Left hindlimb (tissue), 1 donor: ENCODE measurements around the gene CACNA2D3.
"Not testable (repeated sequence)": the region's sequence is repeated elsewhere in the genome, so short reads cannot be mapped to it uniquely, and the experiment has no call there.

ENCODE experiments used
- DNase-seq: peaks from one replicate; pipeline ENCODE4 v3.0.0-alpha.2; 2018

CACNA2D3 gene

GRCh38 chr3:54390582-54390981, 268.2 kb downstream of the CACNA2D3 start:
- no peak for DNase-seq

- DNase-seq: no peak
Observed at GRCh38 chr3:54393150-54393549, 270.8 kb downstream of the CACNA2D3 start.

GRCh38 chr3:54408328-54408727, 286.0 kb downstream of the CACNA2D3 start:
- no peak for DNase-seq

- no peak for DNase-seq
Observed at GRCh38 chr3:54421943-54422342, 299.6 kb downstream of the CACNA2D3 start.

GRCh38 chr3:54424292-54424691, 301.9 kb downstream of the CACNA2D3 start:
- DNase-seq: no peak

GRCh38 chr3:54426381-54426780, 304.0 kb downstream of the CACNA2D3 start:
- DNase-seq: no peak

DNA sequence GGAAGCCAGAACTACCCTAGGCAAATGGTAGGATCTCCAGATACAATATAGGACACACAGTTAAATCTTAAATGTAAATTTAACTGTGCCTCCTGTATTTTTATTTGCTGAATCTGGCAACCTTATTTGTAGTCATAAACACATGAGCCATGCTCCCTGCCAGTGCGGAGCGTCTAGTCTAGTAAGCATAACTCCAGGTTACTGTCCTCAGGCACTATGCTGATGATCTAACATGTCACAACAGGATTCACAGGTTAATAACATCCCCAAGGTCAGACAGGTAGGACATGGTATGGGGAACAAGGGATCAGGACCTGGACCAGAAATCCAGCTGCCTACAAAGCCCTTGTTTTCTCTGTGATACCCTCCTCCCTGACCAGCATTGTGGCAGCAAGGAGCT, 305.1 kb downstream of the CACNA2D3 start:
- no peak for DNase-seq

DNA sequence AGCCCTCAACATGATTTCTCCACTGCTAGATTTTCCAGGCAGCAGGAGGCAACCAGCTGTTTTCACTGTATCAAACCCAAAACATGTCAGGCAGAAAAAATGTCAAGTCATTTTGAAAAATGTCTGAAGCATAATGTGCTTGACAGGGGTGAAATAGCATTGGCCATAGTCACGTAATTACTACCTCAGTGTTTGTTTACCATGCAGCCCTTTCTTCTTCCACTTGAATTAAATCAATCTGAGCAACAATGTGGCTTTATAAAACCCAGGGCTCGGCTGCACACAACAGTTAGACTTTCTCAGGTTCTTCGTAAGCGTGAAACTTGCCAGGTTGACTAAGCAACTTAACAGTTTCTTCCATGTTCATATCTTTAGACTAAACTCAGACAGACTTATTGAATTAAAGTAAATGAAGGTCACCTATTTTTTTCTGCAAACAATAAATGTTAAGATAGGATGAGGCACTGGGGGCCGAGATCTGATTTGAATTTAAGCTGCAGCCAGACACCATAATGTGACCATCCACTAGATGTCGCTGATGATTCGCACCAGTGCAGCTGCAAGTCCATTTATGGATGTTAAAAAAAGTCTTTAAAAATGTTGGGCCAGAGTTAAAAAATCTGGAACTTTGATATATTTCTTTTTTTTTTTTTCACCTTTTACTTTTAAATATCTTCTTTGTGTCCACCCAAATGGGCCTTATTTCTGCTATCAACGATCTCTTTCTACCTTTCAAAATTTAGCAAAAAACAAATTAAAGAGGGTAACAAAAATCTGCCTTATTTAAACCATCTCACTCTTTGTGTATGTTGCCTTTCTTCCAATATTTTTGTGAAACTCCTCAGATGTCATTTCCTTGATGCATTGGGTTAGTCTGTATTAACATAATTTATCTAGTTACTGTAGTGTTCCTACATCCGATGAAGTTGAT, 305.9 kb downstream of the CACNA2D3 start:
- peak; percentile 75 for DNase-seq

DNA sequence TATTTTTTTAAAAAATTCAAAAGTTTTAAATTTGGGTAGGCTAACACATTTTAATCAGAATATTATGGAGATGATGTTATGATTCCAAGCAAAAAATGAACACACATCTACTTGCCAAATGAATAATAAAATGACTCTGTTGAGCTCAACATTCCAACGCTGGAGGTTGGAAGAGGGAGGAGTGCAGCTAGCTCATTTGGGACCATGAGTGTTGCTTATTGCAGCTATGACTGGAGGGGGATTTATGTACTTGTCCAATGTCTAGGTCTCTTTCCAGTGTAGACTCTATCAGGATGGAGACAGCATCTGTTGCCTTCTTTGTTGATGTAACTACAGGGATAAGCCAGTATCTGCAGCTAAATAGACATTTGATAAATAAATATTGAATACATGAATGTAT, 310.6 kb downstream of the CACNA2D3 start:
- DNase-seq: no peak

DNA sequence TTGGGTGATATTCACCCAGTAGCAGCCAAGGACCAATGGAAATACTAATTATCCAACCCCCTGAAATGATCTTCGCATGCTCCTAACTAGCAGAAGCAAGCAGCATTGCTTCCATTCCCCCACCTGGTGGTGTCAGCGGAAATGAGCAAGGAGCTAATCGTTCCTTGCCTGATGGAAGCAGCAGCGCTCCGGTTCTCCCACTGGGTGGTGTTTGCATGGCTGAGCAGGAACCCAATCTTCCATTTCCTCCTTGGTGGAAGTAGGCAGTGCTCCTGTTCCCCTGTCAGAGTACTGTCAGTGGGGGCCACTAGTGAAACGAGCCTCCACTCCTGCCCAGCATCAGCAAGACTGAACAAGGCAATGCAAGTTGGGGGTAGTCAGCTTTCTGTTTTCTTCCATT, 311.5 kb downstream of the CACNA2D3 start:
- no peak for DNase-seq

- no peak for DNase-seq
Observed at GRCh38 chr3:54434756-54435155, 312.4 kb downstream of the CACNA2D3 start.

DNA sequence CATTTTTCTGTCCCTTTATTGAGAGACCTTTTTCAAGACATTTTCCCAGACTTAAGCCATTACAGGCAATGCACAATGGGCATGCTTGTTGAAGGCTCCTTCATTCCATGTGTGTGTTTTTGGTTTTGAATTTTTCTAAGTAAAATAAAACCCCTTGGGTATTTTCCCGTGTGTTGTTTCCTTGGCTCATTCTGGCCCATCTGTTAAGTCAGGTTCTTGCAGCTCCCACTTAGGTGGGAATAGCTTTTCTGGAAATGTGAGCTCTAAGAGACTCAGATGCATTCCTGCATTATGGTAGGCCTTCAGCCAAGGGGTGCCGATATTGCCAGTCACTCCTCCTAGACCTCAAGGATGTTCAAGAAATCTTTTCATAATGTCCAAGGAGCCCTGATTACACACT, 314.9 kb downstream of the CACNA2D3 start:
- DNase-seq: no peak

DNA sequence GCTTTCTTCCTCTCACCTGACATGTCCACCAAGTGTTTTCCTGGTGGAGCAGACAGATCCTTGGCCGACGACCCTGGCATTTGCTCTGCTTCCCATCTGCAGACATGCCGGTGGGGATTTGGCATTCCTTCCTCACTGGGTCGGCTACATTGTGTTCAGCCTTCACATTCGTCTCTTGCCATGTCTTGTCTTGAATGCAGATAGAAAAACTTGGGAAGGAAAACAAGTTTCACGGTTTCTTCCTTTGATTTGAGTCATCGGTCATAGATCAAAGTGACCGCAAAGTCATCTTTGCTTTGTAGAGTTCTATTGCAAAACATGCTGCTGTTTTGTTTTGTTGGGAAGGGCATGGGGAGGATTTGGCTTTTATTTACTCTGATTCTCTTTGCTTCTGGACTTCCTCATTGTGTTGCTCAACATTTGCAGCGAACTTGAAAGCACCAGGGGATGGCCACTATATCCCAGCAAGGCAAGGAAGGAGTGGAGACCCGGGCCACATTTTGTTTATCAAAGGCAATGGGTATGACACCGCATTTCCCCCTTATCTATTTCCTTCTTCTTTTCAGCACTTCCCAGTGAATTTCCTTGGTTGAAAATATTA, 321.3 kb downstream of the CACNA2D3 start:
- no peak for DNase-seq

DNA sequence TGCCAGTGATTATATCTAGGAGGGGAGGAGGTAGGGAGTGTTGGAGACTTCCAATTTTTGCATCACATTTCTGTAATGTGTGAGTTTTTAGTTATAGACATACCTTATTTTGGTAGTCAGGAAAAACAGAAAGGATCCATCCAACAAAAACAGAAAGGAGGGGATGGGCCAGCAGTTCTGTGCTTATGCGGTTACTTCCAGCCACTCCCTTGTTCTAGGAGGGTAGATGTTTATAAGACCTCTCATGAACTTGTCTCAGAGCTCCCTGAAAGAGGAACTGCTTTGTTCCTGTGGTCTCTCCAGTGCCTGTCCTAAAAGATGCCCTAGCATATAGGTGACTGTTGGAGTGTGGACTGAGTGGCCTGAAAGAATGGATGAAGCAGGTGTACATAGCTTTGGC, 323.3 kb downstream of the CACNA2D3 start:
- DNase-seq: no peak

DNA sequence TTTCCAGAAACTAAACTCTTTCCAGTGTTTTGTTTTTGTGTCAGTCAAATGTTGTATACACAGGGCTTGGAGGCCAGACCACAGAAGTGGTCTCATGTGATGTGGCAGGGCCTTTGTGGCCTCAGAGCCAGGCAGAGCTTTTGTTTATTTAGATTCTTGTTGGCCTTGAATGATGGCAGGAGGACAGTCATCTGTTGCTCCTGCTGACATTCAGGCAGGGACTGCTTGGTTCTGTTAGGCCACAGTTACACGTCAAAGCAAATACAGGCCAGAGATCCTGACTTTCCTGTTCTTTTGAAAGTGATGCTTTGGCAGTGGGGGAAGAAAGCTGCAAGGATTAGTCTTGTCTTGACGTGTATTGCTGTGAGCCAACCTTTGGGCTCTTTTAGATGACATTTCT, 325.1 kb downstream of the CACNA2D3 start:
- no peak for DNase-seq

- no peak for DNase-seq
Observed at GRCh38 chr3:54454806-54455205, 332.5 kb downstream of the CACNA2D3 start.

DNA sequence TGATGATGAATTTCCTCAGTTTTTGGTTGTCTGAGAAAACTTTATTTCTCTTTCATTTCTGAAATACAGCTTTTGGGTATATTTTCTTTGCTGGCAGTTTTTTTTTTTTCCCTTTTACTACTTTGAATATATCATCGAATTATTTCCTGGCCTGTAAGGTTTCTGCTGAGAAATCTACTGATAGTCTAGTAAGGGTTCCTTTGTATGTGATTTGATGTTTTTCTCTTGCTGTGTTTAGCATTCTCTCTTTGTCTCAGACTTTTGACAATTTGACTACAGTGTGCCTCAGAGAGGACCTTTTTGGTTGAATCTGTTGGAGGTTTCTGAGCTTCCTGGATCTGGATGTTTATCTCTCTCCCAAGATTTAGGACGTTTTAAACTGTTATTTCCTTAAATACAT, 336.0 kb downstream of the CACNA2D3 start:
- no peak for DNase-seq

- not testable (repeated sequence) for DNase-seq
Observed at GRCh38 chr3:54464554-54464953, 342.2 kb downstream of the CACNA2D3 start.

DNA sequence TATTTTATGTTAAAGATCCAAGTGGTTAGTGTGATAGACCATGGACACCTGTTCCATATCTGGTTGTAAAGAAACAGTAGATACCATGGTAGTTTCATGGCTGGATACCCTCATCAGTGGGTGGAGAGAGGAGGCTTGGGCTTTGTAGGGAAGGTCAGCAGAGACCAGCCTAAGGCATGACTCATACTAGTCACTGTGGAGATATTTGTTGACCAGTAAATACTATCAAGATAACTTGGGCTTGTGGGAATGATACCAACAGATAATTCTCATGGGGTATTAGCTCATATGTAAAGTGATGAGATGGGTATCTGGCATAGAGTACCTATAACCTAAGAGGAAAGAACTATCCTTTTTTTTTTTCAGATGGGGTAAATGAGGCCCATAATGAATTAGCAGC, 354.5 kb downstream of the CACNA2D3 start:
- DNase-seq: no peak

GRCh38 chr3:54481606-54482365, 359.4 kb downstream of the CACNA2D3 start:
- no peak for DNase-seq

- DNase-seq: no peak
Observed at GRCh38 chr3:54484334-54484733, 362.0 kb downstream of the CACNA2D3 start.

DNA sequence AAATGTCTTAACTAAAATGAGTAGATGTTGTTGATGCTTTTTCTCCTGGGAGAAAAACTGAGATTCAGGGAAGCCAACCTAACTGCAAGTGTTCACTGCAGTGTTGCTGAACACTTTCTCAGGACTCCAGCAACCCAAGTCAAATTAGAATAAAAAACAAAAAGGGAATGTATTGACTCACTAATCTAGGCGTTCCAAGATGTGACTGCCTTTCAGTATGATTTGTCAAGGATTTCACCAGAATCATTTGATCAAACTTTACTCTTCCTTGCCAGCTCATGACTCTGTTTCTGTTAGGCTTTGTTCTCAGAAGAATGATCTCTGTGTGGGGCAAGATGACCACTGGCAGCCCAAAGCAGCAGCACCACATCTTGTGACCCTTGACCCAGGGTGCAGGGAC, 364.0 kb downstream of the CACNA2D3 start:
- DNase-seq: no peak

- DNase-seq: no peak
Observed at GRCh38 chr3:54488297-54488696, 365.9 kb downstream of the CACNA2D3 start.

GRCh38 chr3:54494209-54494608, 371.9 kb downstream of the CACNA2D3 start:
- DNase-seq: no peak
